Smooth muscle cell (in vitro differentiated cells): Measurements from ENCODE around the gene ARHGAP6. TPM values are rescaled to one million over a fixed set of nuclear protein-coding genes. Genes with fewer than 3 reads are reported as not detected.
A peak's percentile ranks its signal among the peaks of the same experiment; 100 is the strongest.

ENCODE experiments used
- DNase-seq: peaks from one replicate; lab custom pipeline; 2025; ENCODE audit not compliant: unreplicated experiment; lab: John Stamatoyannopoulos, UW
- H2AFZ ChIP-seq: fragments of 200-600 bp; sonication (generic); 2 replicates; pipeline ENCODE4 v1.6.0; 2016; ENCODE audit warnings: antibody characterized with exemption, low read depth, mild to moderate bottlenecking
- H3F3A ChIP-seq: fragments of 200-600 bp; sonication (generic); 2 replicates; pipeline ENCODE4 v1.6.0; 2017; ENCODE audit warnings: antibody characterized with exemption, low read depth
- H3K27ac ChIP-seq: fragments of 200-600 bp; sonication (generic); 2 replicates; pipeline ENCODE4 v1.5.1; 2016; ENCODE audit warnings: low read depth, mild to moderate bottlenecking
- H3K27me3 ChIP-seq: fragments of 200-600 bp; sonication (generic); 2 replicates; pipeline ENCODE4 v1.6.1; 2016; ENCODE audit warnings: low read depth, mild to moderate bottlenecking
- H3K36me3 ChIP-seq: fragments of 200-600 bp; sonication (generic); 2 replicates; pipeline ENCODE4 v1.5.1; 2016; ENCODE audit warnings: low read depth
- H3K4me1 ChIP-seq: fragments of 200-600 bp; sonication (generic); 2 replicates; pipeline ENCODE4 v1.5.1; 2016; ENCODE audit warnings: low read depth
- H3K4me2 ChIP-seq: fragments of 200-600 bp; sonication (generic); 2 replicates; pipeline ENCODE4 v1.6.0; 2016; ENCODE audit warnings: mild to moderate bottlenecking
- H3K4me3 ChIP-seq: fragments of 200-600 bp; sonication (generic); 2 replicates; pipeline ENCODE4 v1.5.1; 2016; ENCODE audit warnings: mild to moderate bottlenecking
- H3K79me2 ChIP-seq: fragments of 200-600 bp; sonication (generic); 2 replicates; pipeline ENCODE4 v1.6.0; 2016; ENCODE audit warnings: low read depth, mild to moderate bottlenecking
- H3K9ac ChIP-seq: fragments of 200-600 bp; sonication (generic); 2 replicates; pipeline ENCODE4 v1.6.0; 2016; ENCODE audit warnings: low read depth
- H3K9me3 ChIP-seq: fragments of 200-600 bp; sonication (generic); replicated peaks from 2 replicates; pipeline ENCODE4 v1.5.1; 2016; ENCODE audit warnings: low read depth
- H4K20me1 ChIP-seq: fragments of 200-600 bp; sonication (generic); 2 replicates; pipeline ENCODE4 v1.6.0; 2016; ENCODE audit warnings: low read depth
- CTCF ChIP-seq: fragments of 200-600 bp; sonication (generic); IDR thresholded peaks from 2 replicates; pipeline ENCODE4 v1.5.1; 2017; ENCODE audit warnings: borderline replicate concordance, mild to moderate bottlenecking, antibody characterized with exemption; ENCODE audit not compliant: insufficient read depth, poor library complexity, severe bottlenecking
- WGBS: methylation state at CpG from one replicate; pipeline ENCODE4 v1.1.7; 2016; ENCODE audit warnings: low lambda C conversion rate; 5-methylcytosine and 5-hydroxymethylcytosine counted together
- polyA plus RNA-seq: library from polyadenylated mRNA; unstranded; fragments of >200 nt; fragmentation: Nextera tagmentation; extraction: Ambion mirVana; gene quantifications from 2 replicates; pipeline ENCODE4 v1.2.1, GENCODE V29; 2016
- total RNA-seq: library from RNA; depleted of rRNA; stranded (reverse); fragments of >200 nt; gene quantifications from 2 replicates; pipeline ENCODE4 v1.2.3, GENCODE V29; 2014

The ARHGAP6 gene
- total and polyA plus RNA-seq, 2 experiments from 2014 or later = 0.55 to 0.90 TPM

GRCh38 chrX:11382930-11383329 lies 282.8 kb downstream of the ARHGAP6 start:
- H3F3A ChIP-seq = no peaks in the 10 kb centered on the region
- H3K27ac ChIP-seq = no peak overlapping the region
- no peak for TF ChIP-seq CTCF
- WGBS = 39% methylated on average over 4 of the region's 4 CpGs
- no peaks in the 10 kb centered on the region for H3K36me3 ChIP-seq
- H3K4me3 ChIP-seq = no peak overlapping the region
- H3K4me2 ChIP-seq = no peak overlapping the region
- H3K79me2 ChIP-seq = no peaks in the 10 kb centered on the region
- DNase-seq = no peak
- H3K27me3 ChIP-seq = no peaks in the 10 kb centered on the region
- H3K9me3 ChIP-seq = no peaks in the 10 kb centered on the region
- H2AFZ ChIP-seq = no peak overlapping the region
- H4K20me1 ChIP-seq = no peaks in the 10 kb centered on the region
- H3K9ac ChIP-seq = no peak overlapping the region
- no peaks in the 10 kb centered on the region for H3K4me1 ChIP-seq

GRCh38 chrX:11381464-11381863 lies 284.3 kb downstream of the ARHGAP6 start:
- peak; percentile 56 for TF ChIP-seq CTCF
- no peaks in the 10 kb centered on the region for H3F3A ChIP-seq
- H3K4me2 ChIP-seq = no peak overlapping the region
- no peaks in the 10 kb centered on the region for H3K79me2 ChIP-seq
- H3K4me1 ChIP-seq = no peaks in the 10 kb centered on the region
- H3K9ac ChIP-seq = no peak overlapping the region
- no peak overlapping the region for H3K27ac ChIP-seq
- no peaks in the 10 kb centered on the region for H3K36me3 ChIP-seq
- no peak for DNase-seq
- H3K9me3 ChIP-seq = no peaks in the 10 kb centered on the region
- H3K4me3 ChIP-seq = no peak overlapping the region
- WGBS = 24% methylated on average over 6 of the region's 6 CpGs
- H2AFZ ChIP-seq = peak overlapping the region; percentile 49
- no peaks in the 10 kb centered on the region for H4K20me1 ChIP-seq
- no peaks in the 10 kb centered on the region for H3K27me3 ChIP-seq

GRCh38 chrX:11380187-11380844 lies 285.4 kb downstream of the ARHGAP6 start:
- Histone ChIP-seq H3K79me2 (no peaks in the 10 kb centered on the region), H3K9ac (no peak overlapping the region), H3K4me3 (no peak overlapping the region), H3K4me2 (no peak overlapping the region), H2AFZ (no peak overlapping the region), H3K27me3 (no peaks in the 10 kb centered on the region), H3K27ac (no peak overlapping the region), H4K20me1 (no peaks in the 10 kb centered on the region), H3K4me1 (no peaks in the 10 kb centered on the region), H3K9me3 (no peaks in the 10 kb centered on the region), H3K36me3 (no peaks in the 10 kb centered on the region), H3F3A (no peaks in the 10 kb centered on the region)
- no peak for TF ChIP-seq CTCF
- DNase-seq = no peak
- 75% methylated on average over 10 of the region's 10 CpGs for WGBS

- H3K9me3 ChIP-seq = no peaks in the 10 kb centered on the region
- no peak overlapping the region for H3K9ac ChIP-seq
- no peak overlapping the region for H3K27ac ChIP-seq
- no peaks in the 10 kb centered on the region for H3K79me2 ChIP-seq
- H3K4me3 ChIP-seq = no peak overlapping the region
- no peak overlapping the region for H3K4me2 ChIP-seq
- H2AFZ ChIP-seq = no peak overlapping the region
- no peaks in the 10 kb centered on the region for H3K36me3 ChIP-seq
- no peak for TF ChIP-seq CTCF
- H3F3A ChIP-seq = no peaks in the 10 kb centered on the region
- no peak for DNase-seq
- no peaks in the 10 kb centered on the region for H4K20me1 ChIP-seq
- no peaks in the 10 kb centered on the region for H3K4me1 ChIP-seq
- H3K27me3 ChIP-seq = no peaks in the 10 kb centered on the region
These were observed 289.6 kb downstream of the ARHGAP6 start for GRCh38 chrX:11376163-11376562.
